WTC11 (cell line): ENCODE results near the gene PLCG2. TPM values are rescaled to one million over a fixed set of nuclear protein-coding genes. Genes with fewer than 3 reads are reported as not detected.

Experiments used
- ATAC-seq: fragments of 200-7000 bp; cut with Tn5 transposase; 2 replicates; pipeline ENCODE4 v1.10.0; 2021; ENCODE audit warnings: mild to moderate bottlenecking, moderate library complexity
- CTCF ChIA-PET: fragments of 300-600 bp; sonication (Branson Sonifier 250); formaldehyde crosslinking; loops from one replicate; lab custom pipeline; 2021; ENCODE audit warnings: antibody characterized with exemption; lab: Charles Lee
- POLR2A ChIA-PET: fragments of 350-600 bp; sonication (Branson Sonifier 250); formaldehyde crosslinking; loops from one replicate; lab custom pipeline; 2021; ENCODE audit warnings: antibody characterized with exemption; lab: Charles Lee
- DNase-seq: peaks from one replicate; pipeline ENCODE4 v3.0.0; 2021; ENCODE audit warnings: low spot score
- H3K27ac Mint-ChIP-seq: 2 replicates; pipeline ENCODE4 v1.8.0; 2021; ENCODE audit warnings: mixed read lengths
- H3K27me3 Mint-ChIP-seq: 2 replicates; pipeline ENCODE4 v1.8.0; 2021; ENCODE audit warnings: low read depth, mild to moderate bottlenecking, moderate library complexity, mixed read lengths
- H3K36me3 Mint-ChIP-seq: 2 replicates; pipeline ENCODE4 v1.8.0; 2021; ENCODE audit warnings: mixed read lengths
- H3K4me1 Mint-ChIP-seq: 2 replicates; pipeline ENCODE4 v1.8.0; 2022; ENCODE audit warnings: mixed read lengths
- H3K4me3 Mint-ChIP-seq: 2 replicates; pipeline ENCODE4 v1.8.0; 2021; ENCODE audit warnings: mild to moderate bottlenecking, moderate library complexity, mixed read lengths
- H3K9me3 Mint-ChIP-seq: 2 replicates; pipeline ENCODE4 v1.8.0; 2021; ENCODE audit warnings: mixed read lengths
- ATF6 ChIP-seq: sonication (generic); formaldehyde crosslinking; IDR thresholded peaks from 2 replicates; pipeline ENCODE4 v1.8.1; 2023; ENCODE audit warnings: mild to moderate bottlenecking, missing genetic modification reagents
- E2F1 ChIP-seq: sonication (generic); formaldehyde crosslinking; IDR thresholded peaks from 2 replicates; pipeline ENCODE4 v1.8.0; 2022; ENCODE audit warnings: mild to moderate bottlenecking, missing genetic modification reagents
- ERG ChIP-seq: fragments of 250-450 bp; sonication (Bioruptor Pico); IDR thresholded peaks from 2 replicates; pipeline ENCODE4 v1.8.0; 2021; ENCODE audit warnings: mild to moderate bottlenecking
- MLX ChIP-seq: sonication (generic); formaldehyde crosslinking; IDR thresholded peaks from 2 replicates; pipeline ENCODE4 v1.8.1; 2023; ENCODE audit warnings: mild to moderate bottlenecking, missing genetic modification reagents, moderate library complexity
- SOX15 ChIP-seq: fragments of 250-450 bp; sonication (Bioruptor Pico); IDR thresholded peaks from 2 replicates; pipeline ENCODE4 v1.9.0; 2021; ENCODE audit warnings: mild to moderate bottlenecking
- ZNF281 ChIP-seq: sonication (generic); formaldehyde crosslinking; IDR thresholded peaks from 2 replicates; pipeline ENCODE4 v1.8.0; 2023; ENCODE audit warnings: mild to moderate bottlenecking, missing genetic modification reagents
- ZNF396 ChIP-seq: fragments of 250-450 bp; sonication (Bioruptor Pico); IDR thresholded peaks from 2 replicates; pipeline ENCODE4 v1.8.0; 2021; ENCODE audit warnings: mild to moderate bottlenecking, moderate library complexity, borderline replicate concordance
- ZNF416 ChIP-seq: fragments of 250-450 bp; sonication (Bioruptor Pico); IDR thresholded peaks from 2 replicates; pipeline ENCODE4 v1.9.0; 2021; ENCODE audit warnings: mild to moderate bottlenecking, inconsistent platforms
- ZNF512 ChIP-seq: sonication (generic); formaldehyde crosslinking; IDR thresholded peaks from 2 replicates; pipeline ENCODE4 v1.8.1; 2022; ENCODE audit warnings: missing genetic modification reagents, borderline replicate concordance
- ZNF532 ChIP-seq: fragments of 250-450 bp; sonication (Bioruptor Pico); IDR thresholded peaks from 2 replicates; pipeline ENCODE4 v1.9.0; 2021; ENCODE audit warnings: mild to moderate bottlenecking, borderline replicate concordance
- total RNA-seq: library from RNA; stranded (reverse); gene quantifications from 3 replicates; pipeline ENCODE4 v1.2.3, GENCODE V29; 2021

The PLCG2 gene
- total RNA-seq, 1 experiment from 2014 or later: 7.0 TPM

- TF ChIP-seq ZNF532 (no peak), E2F1 (no peak), ZNF416 (CRISPR knock-in tag) (no peak), ZNF281 (CRISPR knock-in tag) (no peak), SOX15 (CRISPR knock-in tag) (no peak)
These were observed 158.4 kb downstream of the PLCG2 start (continued) for GRCh38 chr16:81937305-81938038.

- ChIA-PET POLR2A (no interaction called here), CTCF (interaction anchor here (0.5 to 7.0 kb wide), 8 partner anchors 33 to 292 kb away, joined by 3 to 123 read pairs (median 7); partner anchors contain the start of gene MPHOSPH6)
- peaks cover 12% of the 10 kb centered on the region for H3K27me3 Mint-ChIP-seq
- peak overlapping the region; percentile 42; the same call in 1 of the 2 replicates for H3K27ac Mint-ChIP-seq
- ATAC-seq (no peak), DNase-seq (no peak)
- TF ChIP-seq ATF6 (CRISPR knock-in tag): no peak
- no peak for TF ChIP-seq ZNF512 (CRISPR knock-in tag)
- TF ChIP-seq MLX: no peak
- no peak for TF ChIP-seq E2F1
- TF ChIP-seq ZNF396: no peak
- TF ChIP-seq ERG (CRISPR knock-in tag): no peak
- no peak overlapping the region for H3K4me3 Mint-ChIP-seq
- no peaks in the 10 kb centered on the region for H3K36me3 Mint-ChIP-seq
- H3K9me3 Mint-ChIP-seq: no peaks in the 10 kb centered on the region
- peaks cover 62% of the 10 kb centered on the region for H3K4me1 Mint-ChIP-seq
These were observed 159.5 kb downstream of the PLCG2 start for GRCh38 chr16:81938326-81939163.
